Adipocyte (in vitro differentiated cells): Measurements from ENCODE around the gene CXCR4.
A peak's percentile ranks its signal among the peaks of the same experiment; 100 is the strongest.
"Not testable (repeated sequence)": the region's sequence is repeated elsewhere in the genome, so short reads cannot be mapped to it uniquely, and the experiment has no call there.

ENCODE experiments used
- DNase-seq: peaks from one replicate; pipeline ENCODE4 v3.0.0-alpha.2; 2015; ENCODE audit warnings: low read depth
- H3K27me3 ChIP-seq: replicated peaks from 2 replicates; pipeline ENCODE4 v1.7.0; 2013; ENCODE audit warnings: mild to moderate bottlenecking, low read length, moderate library complexity; ENCODE audit not compliant: control insufficient read depth, insufficient read depth
- H3K36me3 ChIP-seq: 2 replicates; pipeline ENCODE4 v1.7.0; 2013; ENCODE audit warnings: low read length, mild to moderate bottlenecking, moderate library complexity; ENCODE audit not compliant: control insufficient read depth, insufficient read depth, severe bottlenecking
- H3K4me1 ChIP-seq: 2 replicates; pipeline ENCODE4 v1.7.0; 2013; ENCODE audit warnings: mild to moderate bottlenecking, low read length, moderate library complexity; ENCODE audit not compliant: control insufficient read depth, insufficient read depth
- H3K4me3 ChIP-seq: 2 replicates; pipeline ENCODE4 v1.7.0; 2013; ENCODE audit warnings: mild to moderate bottlenecking, low read length, moderate library complexity
- H3K9ac ChIP-seq: 2 replicates; pipeline ENCODE4 v1.7.0; 2013; ENCODE audit warnings: mild to moderate bottlenecking, low read length, moderate library complexity
- H3K9me3 ChIP-seq: 2 replicates; pipeline ENCODE4 v1.7.0; 2013; ENCODE audit warnings: mild to moderate bottlenecking, low read length, moderate library complexity; ENCODE audit not compliant: control insufficient read depth

The CXCR4 gene

GRCh38 chr2:136086253-136087016 is 31.5 kb downstream of the CXCR4 start:
- Histone ChIP-seq H3K4me1 (no peaks in the 10 kb centered on the region), H3K9ac (no peak overlapping the region), H3K4me3 (no peak overlapping the region), H3K36me3 (no peaks in the 10 kb centered on the region), H3K9me3 (no peaks in the 10 kb centered on the region), H3K27me3 (no peaks in the 10 kb centered on the region)
- no peak for DNase-seq

GRCh38 chr2:136085453-136086209 is 32.3 kb downstream of the CXCR4 start:
- Histone ChIP-seq H3K9ac (no peak overlapping the region), H3K4me3 (no peak overlapping the region), H3K9me3 (no peaks in the 10 kb centered on the region), H3K36me3 (no peaks in the 10 kb centered on the region), H3K27me3 (no peaks in the 10 kb centered on the region), H3K4me1 (no peaks in the 10 kb centered on the region)
- DNase-seq, result peak; percentile 19

- H3K4me3 ChIP-seq, result no peak overlapping the region
- H3K9ac ChIP-seq, result no peak overlapping the region
- H3K9me3 ChIP-seq, result peaks cover 3% of the 10 kb centered on the region
- no peaks in the 10 kb centered on the region for H3K4me1 ChIP-seq
- no peak for DNase-seq
- H3K36me3 ChIP-seq, result no peaks in the 10 kb centered on the region
- peaks cover 5% of the 10 kb centered on the region for H3K27me3 ChIP-seq
Measured at GRCh38 chr2:136081582-136082210, 36.3 kb downstream of the CXCR4 start.

- no peak for DNase-seq
- H3K4me3 ChIP-seq, result no peak overlapping the region
- H3K27me3 ChIP-seq, result peaks cover 5% of the 10 kb centered on the region
- peaks cover 3% of the 10 kb centered on the region for H3K9me3 ChIP-seq
- H3K9ac ChIP-seq, result no peak overlapping the region
- H3K4me1 ChIP-seq, result no peaks in the 10 kb centered on the region
- no peaks in the 10 kb centered on the region for H3K36me3 ChIP-seq
Measured at GRCh38 chr2:136080114-136080513, 37.8 kb downstream of the CXCR4 start.

- no peak for DNase-seq
- H3K9ac ChIP-seq, result no peak overlapping the region
- H3K4me1 ChIP-seq, result no peaks in the 10 kb centered on the region
- H3K9me3 ChIP-seq, result peaks cover 7% of the 10 kb centered on the region
- H3K27me3 ChIP-seq, result peaks cover 5% of the 10 kb centered on the region
- no peak overlapping the region for H3K4me3 ChIP-seq
- no peaks in the 10 kb centered on the region for H3K36me3 ChIP-seq
Measured at GRCh38 chr2:136077107-136077506, 40.8 kb downstream of the CXCR4 start.

- Histone ChIP-seq H3K9me3 (peaks cover 7% of the 10 kb centered on the region), H3K4me3 (no peak overlapping the region), H3K27me3 (peaks cover 5% of the 10 kb centered on the region), H3K9ac (no peak overlapping the region), H3K36me3 (no peaks in the 10 kb centered on the region), H3K4me1 (no peaks in the 10 kb centered on the region)
- no peak for DNase-seq
Measured at GRCh38 chr2:136075476-136075875, 42.5 kb downstream of the CXCR4 start.

- no peaks in the 10 kb centered on the region for H3K4me1 ChIP-seq
- no peak overlapping the region for H3K4me3 ChIP-seq
- peaks cover 4% of the 10 kb centered on the region for H3K9me3 ChIP-seq
- no peak for DNase-seq
- peaks cover 12% of the 10 kb centered on the region for H3K27me3 ChIP-seq
- no peak overlapping the region for H3K9ac ChIP-seq
- no peaks in the 10 kb centered on the region for H3K36me3 ChIP-seq
Measured at GRCh38 chr2:136072621-136073020, 45.3 kb downstream of the CXCR4 start.

- H3K4me1 ChIP-seq, DNase-seq, H3K9me3 ChIP-seq, H3K36me3 ChIP-seq, H3K9ac ChIP-seq, H3K4me3 ChIP-seq: not testable (repeated sequence)
- H3K27me3 ChIP-seq, result peaks cover 15% of the 10 kb centered on the region
Measured at GRCh38 chr2:136071887-136072286, 46.1 kb downstream of the CXCR4 start.

- Histone ChIP-seq H3K9ac (no peak overlapping the region), H3K9me3 (peaks cover 4% of the 10 kb centered on the region), H3K27me3 (peaks cover 21% of the 10 kb centered on the region), H3K4me3 (no peak overlapping the region), H3K36me3 (no peaks in the 10 kb centered on the region), H3K4me1 (no peaks in the 10 kb centered on the region)
- DNase-seq, result no peak
Measured at GRCh38 chr2:136070913-136071312, 47.0 kb downstream of the CXCR4 start.

- H3K27me3 ChIP-seq, result peaks cover 21% of the 10 kb centered on the region
- peaks cover 4% of the 10 kb centered on the region for H3K9me3 ChIP-seq
- H3K4me1 ChIP-seq, result no peaks in the 10 kb centered on the region
- H3K4me3 ChIP-seq, result no peak overlapping the region
- H3K36me3 ChIP-seq, result no peaks in the 10 kb centered on the region
- H3K9ac ChIP-seq, result no peak overlapping the region
- no peak for DNase-seq
Measured at GRCh38 chr2:136069773-136070172, 48.2 kb downstream of the CXCR4 start.

GRCh38 chr2:136068581-136069227 is 49.2 kb downstream of the CXCR4 start:
- H3K27me3 ChIP-seq, result peaks cover 21% of the 10 kb centered on the region
- no peak overlapping the region for H3K4me3 ChIP-seq
- no peaks in the 10 kb centered on the region for H3K4me1 ChIP-seq
- DNase-seq, result no peak
- H3K9me3 ChIP-seq, result peaks cover 4% of the 10 kb centered on the region
- no peak overlapping the region for H3K9ac ChIP-seq
- H3K36me3 ChIP-seq, result no peaks in the 10 kb centered on the region
